ENCODE data around the gene LINGO1. TPM values are rescaled to one million over a fixed set of nuclear protein-coding genes. Genes with fewer than 3 reads are reported as not detected.
A peak's percentile ranks its signal among the peaks of the same experiment; 100 is the strongest.

The LINGO1 gene
- total RNA-seq, 2 donors from 2014 or later = 7.7 to 30.5 TPM

GRCh38 chr15:77637851-77638692 lies 5.4 kb upstream of the LINGO1 start:
- intact Hi-C loops (cut with DNase I) = loop anchor here in 1 of 2 donors (10.0 kb wide), 1 partner anchor 523 kb away; no protein-coding TSS in a partner anchor
- DNase-seq (no peak), ATAC-seq (no peak)

- DNase-seq (no peak), ATAC-seq (no peak)
- intact Hi-C loops (cut with DNase I) = loop anchor here in 1 of 2 donors (10.0 kb wide), 1 partner anchor 521 kb away; no protein-coding TSS in a partner anchor
Observed at GRCh38 chr15:77636209-77636608, 3.5 kb upstream of the LINGO1 start.

- intact Hi-C loops (cut with DNase I) = loop anchor here (2.0 to 10.0 kb wide), 3 partner anchors 186 to 520 kb away; no protein-coding TSS in a partner anchor
- DNase-seq (peak; percentile 73), ATAC-seq (peak in 1 of 2 donors; percentile 59)
Observed at GRCh38 chr15:77634266-77634962, 1.7 kb upstream of the LINGO1 start.

- intact Hi-C loops (cut with DNase I) = loop anchor here (2.0 to 10.0 kb wide), 3 partner anchors 187 to 519 kb away; no protein-coding TSS in a partner anchor
- DNase-seq (no peak), ATAC-seq (no peak)
Observed at GRCh38 chr15:77633913-77634265, 1.2 kb upstream of the LINGO1 start.

GRCh38 chr15:77633134-77633912 lies 611 bp upstream of the LINGO1 start:
- intact Hi-C loops (cut with DNase I) = loop anchor here (5.0 to 10.0 kb wide), 2 partner anchors 189 to 519 kb away; no protein-coding TSS in a partner anchor
- ATAC-seq (peak; percentile 93 to 96), DNase-seq (peak; percentile 93)

GRCh38 chr15:77631745-77632533 lies 773 bp downstream of the LINGO1 start:
- DNase-seq (no peak), ATAC-seq (no peak)

GRCh38 chr15:77630956-77631744 lies 1.6 kb downstream of the LINGO1 start:
- intact Hi-C loops (cut with DNase I) = loop anchor here (5.0 to 10.0 kb wide), 2 partner anchors 191 to 516 kb away; no protein-coding TSS in a partner anchor
- peak in 1 of 2 donors; percentile 16 for ATAC-seq
- no peak for DNase-seq

More at GRCh38 chr15:77631745-77632533, 773 bp downstream of the LINGO1 start:
- intact Hi-C loops (cut with DNase I) = loop anchor here (5.0 to 10.0 kb wide), 2 partner anchors 190 to 517 kb away; no protein-coding TSS in a partner anchor

- no peak for ATAC-seq
- intact Hi-C loops (cut with DNase I) = loop anchor here (5.0 to 10.0 kb wide), 2 partner anchors 192 to 515 kb away; no protein-coding TSS in a partner anchor
- DNase-seq = no peak
Observed at GRCh38 chr15:77630056-77630455, 2.7 kb downstream of the LINGO1 start.

GRCh38 chr15:77629070-77630030 lies 3.4 kb downstream of the LINGO1 start:
- no peak for DNase-seq
- intact Hi-C loops (cut with DNase I) = loop anchor here (5.0 to 10.0 kb wide), 2 partner anchors 193 to 515 kb away; no protein-coding TSS in a partner anchor

GRCh38 chr15:77628010-77628409 lies 4.7 kb downstream of the LINGO1 start:
- DNase-seq = no peak
- intact Hi-C loops (cut with DNase I) = no loop called here
- no peak for ATAC-seq

More at GRCh38 chr15:77629070-77630030, 3.4 kb downstream of the LINGO1 start:
- no peak for ATAC-seq

- intact Hi-C loops (cut with DNase I) = no loop called here
- DNase-seq (no peak), ATAC-seq (no peak)
Observed at GRCh38 chr15:77627581-77627980, 5.1 kb downstream of the LINGO1 start.

- no peak for DNase-seq
- no peak for ATAC-seq
- intact Hi-C loops (cut with DNase I) = no loop called here
Observed at GRCh38 chr15:77627067-77627466, 5.6 kb downstream of the LINGO1 start.

- intact Hi-C loops (cut with DNase I) = no loop called here
- no peak for DNase-seq
- no peak for ATAC-seq
Observed at GRCh38 chr15:77626002-77626401, 6.7 kb downstream of the LINGO1 start.

GRCh38 chr15:77625376-77625775 lies 7.3 kb downstream of the LINGO1 start:
- ATAC-seq = no peak
- intact Hi-C loops (cut with DNase I) = no loop called here
- DNase-seq = no peak

GRCh38 chr15:77624868-77625267 lies 7.8 kb downstream of the LINGO1 start:
- intact Hi-C loops (cut with DNase I) = no loop called here
- ATAC-seq = no peak
- DNase-seq = no peak
